ENCODE results near the gene ROR1. TPM values are rescaled to one million over a fixed set of nuclear protein-coding genes. Genes with fewer than 3 reads are reported as not detected.

ROR1 gene
- total and polyA plus RNA-seq, 4 experiments from 2014 or later, result not detected

GRCh38 chr1:64150729-64151230, 377.0 kb downstream of the ROR1 start:
- Histone ChIP-seq H3K4me3 (ENCODE audit: low read length in 2 of 2) (no peak overlapping the region), H3K36me3 (ENCODE audit: insufficient read depth, low read length) (no peaks in the 10 kb centered on the region), H3K9me3 (ENCODE audit: control insufficient read depth in 1 of 2, low read length in 2 of 2) (no peaks in the 10 kb centered on the region), H3K27me3 (ENCODE audit: insufficient read depth, low read length) (no peaks in the 10 kb centered on the region), H3K4me1 (ENCODE audit: insufficient read depth, low read length) (no peaks in the 10 kb centered on the region), H3K27ac (ENCODE audit: low read depth, low read length) (no peak overlapping the region)
- intact Hi-C loops (cut with micrococcal nuclease), result no loop called here
- CTCF ChIA-PET (ENCODE audit: partially characterized antibody), result interaction anchor here (5.8 kb wide), 1 partner anchor 13 kb away, joined by 36 read pairs; no protein-coding TSS in a partner anchor
- H3K27me3 Mint-ChIP-seq, result peaks cover 9 to 16% of the 10 kb centered on the region in 2 donors
- POLR2A ChIA-PET (ENCODE audit: partially characterized antibody), result no interaction called here
- no peaks in the 10 kb centered on the region for H3K36me3 Mint-ChIP-seq
- no peaks in the 10 kb centered on the region for H3K4me1 Mint-ChIP-seq
- no peak overlapping the region for H3K4me3 Mint-ChIP-seq
- DNase-seq, result no peak
- H3K27ac Mint-ChIP-seq, result no peak overlapping the region
- H3K9me3 Mint-ChIP-seq, result peaks cover 0 to 2% (median 0%) of the 10 kb centered on the region in 8 donors

- CTCF ChIA-PET (ENCODE audit: partially characterized antibody), result no interaction called here
- no peaks in the 10 kb centered on the region for H3K4me1 Mint-ChIP-seq
- H3K27ac ChIP-seq (ENCODE audit: low read depth, low read length), result no peak overlapping the region
Measured at GRCh38 chr1:64155278-64155677, 381.5 kb downstream of the ROR1 start.

GRCh38 chr1:64161357-64161941, 387.6 kb downstream of the ROR1 start:
- POLR2A ChIA-PET (ENCODE audit: partially characterized antibody), result no interaction called here

More at GRCh38 chr1:64155278-64155677, 381.5 kb downstream of the ROR1 start:
- H3K4me3 ChIP-seq (ENCODE audit: low read length in 2 of 2), result no peak overlapping the region
- no peak for DNase-seq
- Mint-ChIP-seq H3K9me3 (peaks cover 0 to 2% (median 0%) of the 10 kb centered on the region in 8 donors), H3K36me3 (no peaks in the 10 kb centered on the region), H3K27me3 (peaks cover 0 to 13% of the 10 kb centered on the region in 2 donors), H3K4me3 (no peak overlapping the region), H3K27ac (no peak overlapping the region)
- no peaks in the 10 kb centered on the region for H3K36me3 ChIP-seq (ENCODE audit: insufficient read depth, low read length)
- intact Hi-C loops (cut with micrococcal nuclease), result no loop called here
- H3K9me3 ChIP-seq (ENCODE audit: control insufficient read depth in 1 of 2, low read length in 2 of 2), result no peaks in the 10 kb centered on the region
- H3K4me1 ChIP-seq (ENCODE audit: insufficient read depth, low read length), result no peaks in the 10 kb centered on the region
- POLR2A ChIA-PET (ENCODE audit: partially characterized antibody), result no interaction called here
- no peaks in the 10 kb centered on the region for H3K27me3 ChIP-seq (ENCODE audit: insufficient read depth, low read length)

GRCh38 chr1:64162151-64162550, 388.3 kb downstream of the ROR1 start:
- Mint-ChIP-seq H3K4me1 (no peaks in the 10 kb centered on the region), H3K4me3 (no peak overlapping the region)
- H3K4me1 ChIP-seq (ENCODE audit: insufficient read depth, low read length), result no peaks in the 10 kb centered on the region

More at GRCh38 chr1:64161357-64161941, 387.6 kb downstream of the ROR1 start:
- Mint-ChIP-seq H3K27ac (no peak overlapping the region), H3K36me3 (no peaks in the 10 kb centered on the region), H3K4me3 (no peak overlapping the region), H3K4me1 (no peaks in the 10 kb centered on the region), H3K27me3 (peaks cover 2 to 15% of the 10 kb centered on the region in 2 donors), H3K9me3 (peaks cover 0 to 2% (median 0%) of the 10 kb centered on the region in 8 donors)
- Histone ChIP-seq H3K27me3 (ENCODE audit: insufficient read depth, low read length) (no peaks in the 10 kb centered on the region), H3K4me1 (ENCODE audit: insufficient read depth, low read length) (no peaks in the 10 kb centered on the region), H3K27ac (ENCODE audit: low read depth, low read length) (no peak overlapping the region), H3K36me3 (ENCODE audit: insufficient read depth, low read length) (no peaks in the 10 kb centered on the region), H3K9me3 (ENCODE audit: control insufficient read depth in 1 of 2, low read length in 2 of 2) (no peaks in the 10 kb centered on the region), H3K4me3 (ENCODE audit: low read length in 2 of 2) (no peak overlapping the region)
- DNase-seq, result no peak
- intact Hi-C loops (cut with micrococcal nuclease), result no loop called here
- CTCF ChIA-PET (ENCODE audit: partially characterized antibody), result no interaction called here

GRCh38 chr1:64162804-64163203, 389.0 kb downstream of the ROR1 start:
- POLR2A ChIA-PET (ENCODE audit: partially characterized antibody), result no interaction called here
- Mint-ChIP-seq H3K4me3 (no peak overlapping the region), H3K4me1 (no peaks in the 10 kb centered on the region), H3K9me3 (peaks cover 0 to 2% (median 0%) of the 10 kb centered on the region in 8 donors), H3K27me3 (peaks cover 2 to 15% of the 10 kb centered on the region in 2 donors), H3K36me3 (no peaks in the 10 kb centered on the region), H3K27ac (no peak overlapping the region)
- Histone ChIP-seq H3K4me3 (ENCODE audit: low read length in 2 of 2) (no peak overlapping the region), H3K36me3 (ENCODE audit: insufficient read depth, low read length) (no peaks in the 10 kb centered on the region), H3K9me3 (ENCODE audit: control insufficient read depth in 1 of 2, low read length in 2 of 2) (no peaks in the 10 kb centered on the region), H3K27ac (ENCODE audit: low read depth, low read length) (no peak overlapping the region), H3K27me3 (ENCODE audit: insufficient read depth, low read length) (no peaks in the 10 kb centered on the region), H3K4me1 (ENCODE audit: insufficient read depth, low read length) (no peaks in the 10 kb centered on the region)
- DNase-seq, result no peak
- intact Hi-C loops (cut with micrococcal nuclease), result no loop called here
- CTCF ChIA-PET (ENCODE audit: partially characterized antibody), result no interaction called here

More at GRCh38 chr1:64162151-64162550, 388.3 kb downstream of the ROR1 start:
- no peak overlapping the region for H3K4me3 ChIP-seq (ENCODE audit: low read length in 2 of 2)
- DNase-seq, result no peak
- H3K27ac Mint-ChIP-seq, result no peak overlapping the region
- H3K9me3 Mint-ChIP-seq, result peaks cover 0 to 2% (median 0%) of the 10 kb centered on the region in 8 donors
- no peak overlapping the region for H3K27ac ChIP-seq (ENCODE audit: low read depth, low read length)
- POLR2A ChIA-PET (ENCODE audit: partially characterized antibody), result no interaction called here
- H3K36me3 Mint-ChIP-seq, result no peaks in the 10 kb centered on the region
- intact Hi-C loops (cut with micrococcal nuclease), result no loop called here
- H3K27me3 Mint-ChIP-seq, result peaks cover 2 to 15% of the 10 kb centered on the region in 2 donors
- no peaks in the 10 kb centered on the region for H3K9me3 ChIP-seq (ENCODE audit: control insufficient read depth in 1 of 2, low read length in 2 of 2)
- H3K36me3 ChIP-seq (ENCODE audit: insufficient read depth, low read length), result no peaks in the 10 kb centered on the region
- no peaks in the 10 kb centered on the region for H3K27me3 ChIP-seq (ENCODE audit: insufficient read depth, low read length)
- CTCF ChIA-PET (ENCODE audit: partially characterized antibody), result no interaction called here

GRCh38 chr1:64163431-64163830, 389.6 kb downstream of the ROR1 start:
- Histone ChIP-seq H3K36me3 (ENCODE audit: insufficient read depth, low read length) (no peaks in the 10 kb centered on the region), H3K4me1 (ENCODE audit: insufficient read depth, low read length) (no peaks in the 10 kb centered on the region), H3K4me3 (ENCODE audit: low read length in 2 of 2) (no peak overlapping the region), H3K27me3 (ENCODE audit: insufficient read depth, low read length) (no peaks in the 10 kb centered on the region), H3K9me3 (ENCODE audit: control insufficient read depth in 1 of 2, low read length in 2 of 2) (no peaks in the 10 kb centered on the region), H3K27ac (ENCODE audit: low read depth, low read length) (no peak overlapping the region)
- intact Hi-C loops (cut with micrococcal nuclease), result no loop called here
- Mint-ChIP-seq H3K4me3 (no peak overlapping the region), H3K27me3 (peaks cover 2 to 15% of the 10 kb centered on the region in 2 donors), H3K27ac (no peak overlapping the region), H3K9me3 (peaks cover 0 to 2% (median 0%) of the 10 kb centered on the region in 8 donors), H3K4me1 (no peaks in the 10 kb centered on the region), H3K36me3 (no peaks in the 10 kb centered on the region)
- no peak for DNase-seq
- ChIA-PET CTCF (ENCODE audit: partially characterized antibody) (interaction anchor here (1.0 kb wide), 1 partner anchor 12 kb away, joined by 3 read pairs; no protein-coding TSS in a partner anchor), POLR2A (ENCODE audit: partially characterized antibody) (no interaction called here)

GRCh38 chr1:64163970-64164369, 390.2 kb downstream of the ROR1 start:
- H3K4me3 Mint-ChIP-seq, result no peak overlapping the region
- Histone ChIP-seq H3K4me3 (ENCODE audit: low read length in 2 of 2) (no peak overlapping the region), H3K9me3 (ENCODE audit: control insufficient read depth in 1 of 2, low read length in 2 of 2) (no peaks in the 10 kb centered on the region), H3K27ac (ENCODE audit: low read depth, low read length) (no peak overlapping the region), H3K4me1 (ENCODE audit: insufficient read depth, low read length) (no peaks in the 10 kb centered on the region), H3K27me3 (ENCODE audit: insufficient read depth, low read length) (no peaks in the 10 kb centered on the region), H3K36me3 (ENCODE audit: insufficient read depth, low read length) (no peaks in the 10 kb centered on the region)
- CTCF ChIA-PET (ENCODE audit: partially characterized antibody), result interaction anchor here (1.0 kb wide), 1 partner anchor 12 kb away, joined by 3 read pairs; no protein-coding TSS in a partner anchor
- no peaks in the 10 kb centered on the region for H3K4me1 Mint-ChIP-seq
- no peaks in the 10 kb centered on the region for H3K36me3 Mint-ChIP-seq
- H3K9me3 Mint-ChIP-seq, result peaks cover 0 to 1% (median 0%) of the 10 kb centered on the region in 8 donors
- H3K27me3 Mint-ChIP-seq, result peaks cover 2 to 13% of the 10 kb centered on the region in 2 donors
- POLR2A ChIA-PET (ENCODE audit: partially characterized antibody), result no interaction called here
- intact Hi-C loops (cut with micrococcal nuclease), result no loop called here
- no peak for DNase-seq
- no peak overlapping the region for H3K27ac Mint-ChIP-seq

All from CD4-positive, alpha-beta memory T cell (primary cell).